ENCODE measurements around the gene GAL3ST2. TPM values are rescaled to one million over a fixed set of nuclear protein-coding genes. Genes with fewer than 3 reads are reported as not detected.

Gene GAL3ST2
- total RNA-seq, 4 donors from 2014 or later = 0.40 TPM; not detected in 3

DNA sequence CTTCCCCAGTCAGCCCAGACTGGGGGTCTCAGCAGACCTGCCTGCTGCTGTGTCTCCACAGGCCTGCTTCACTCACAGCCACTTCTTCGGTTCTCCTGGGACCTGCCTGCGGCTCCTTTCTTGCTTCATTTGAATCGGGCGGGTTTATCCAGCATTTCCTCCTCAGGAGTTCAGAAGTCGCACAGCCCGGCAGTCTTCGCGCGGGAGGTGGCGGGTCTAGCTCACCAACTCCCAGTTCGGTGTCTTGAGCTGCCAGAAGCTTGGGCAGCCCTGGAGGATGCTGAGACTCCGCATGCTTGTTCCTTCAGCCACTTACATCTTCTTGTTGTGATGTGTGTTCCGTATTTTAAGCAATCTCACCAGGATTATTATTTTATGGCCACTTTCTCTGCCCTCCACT lies 31.3 kb upstream of the GAL3ST2 start:
- whole genome bisulfite sequencing, 2 donors (ENCODE audit: low coverage in 1 of 2) = 96% methylated on average over 4 to 11 of the region's 13 CpGs
- H3K36me3 ChIP-seq = peaks cover 0 to 91% of the 10 kb centered on the region in 2 donors
- H3K4me1 ChIP-seq = peaks cover 0 to 9% (median 0%) of the 10 kb centered on the region in 3 donors
- no peaks in the 10 kb centered on the region for H3K27me3 ChIP-seq
- no peak overlapping the region for H3K4me3 ChIP-seq
- H3K9me3 ChIP-seq = peaks cover 0 to 12% (median 0%) of the 10 kb centered on the region in 3 donors
- H3K27ac ChIP-seq = no peak overlapping the region
- TF ChIP-seq CTCF (IDR thresholded peaks at IDR 0.05) (no peak), POLR2A (IDR thresholded peaks at IDR 0.05) (no peak), EP300 (IDR thresholded peaks at IDR 0.05) (no peak), POLR2AphosphoS5 (IDR thresholded peaks at IDR 0.05) (no peak)
- no peak for ATAC-seq

- WGBS, 2 donors (ENCODE audit: low coverage in 1 of 2) = 83 to 96% methylated on average over 1 to 4 of the region's 4 CpGs
- Histone ChIP-seq H3K4me1 (peaks cover 0 to 1% (median 0%) of the 10 kb centered on the region in 3 donors), H3K36me3 (peaks cover 0 to 94% of the 10 kb centered on the region in 2 donors), H3K27ac (no peak overlapping the region), H3K9me3 (peaks cover 0 to 12% (median 0%) of the 10 kb centered on the region in 3 donors), H3K4me3 (no peak overlapping the region), H3K27me3 (no peaks in the 10 kb centered on the region)
- TF ChIP-seq CTCF (IDR thresholded peaks at IDR 0.05) (no peak), POLR2A (IDR thresholded peaks at IDR 0.05) (no peak), EP300 (IDR thresholded peaks at IDR 0.05) (no peak), POLR2AphosphoS5 (IDR thresholded peaks at IDR 0.05) (no peak)
- ATAC-seq = no peak
These were observed 30.5 kb upstream of the GAL3ST2 start for GRCh38 chr2:241746084-241746483.

DNA sequence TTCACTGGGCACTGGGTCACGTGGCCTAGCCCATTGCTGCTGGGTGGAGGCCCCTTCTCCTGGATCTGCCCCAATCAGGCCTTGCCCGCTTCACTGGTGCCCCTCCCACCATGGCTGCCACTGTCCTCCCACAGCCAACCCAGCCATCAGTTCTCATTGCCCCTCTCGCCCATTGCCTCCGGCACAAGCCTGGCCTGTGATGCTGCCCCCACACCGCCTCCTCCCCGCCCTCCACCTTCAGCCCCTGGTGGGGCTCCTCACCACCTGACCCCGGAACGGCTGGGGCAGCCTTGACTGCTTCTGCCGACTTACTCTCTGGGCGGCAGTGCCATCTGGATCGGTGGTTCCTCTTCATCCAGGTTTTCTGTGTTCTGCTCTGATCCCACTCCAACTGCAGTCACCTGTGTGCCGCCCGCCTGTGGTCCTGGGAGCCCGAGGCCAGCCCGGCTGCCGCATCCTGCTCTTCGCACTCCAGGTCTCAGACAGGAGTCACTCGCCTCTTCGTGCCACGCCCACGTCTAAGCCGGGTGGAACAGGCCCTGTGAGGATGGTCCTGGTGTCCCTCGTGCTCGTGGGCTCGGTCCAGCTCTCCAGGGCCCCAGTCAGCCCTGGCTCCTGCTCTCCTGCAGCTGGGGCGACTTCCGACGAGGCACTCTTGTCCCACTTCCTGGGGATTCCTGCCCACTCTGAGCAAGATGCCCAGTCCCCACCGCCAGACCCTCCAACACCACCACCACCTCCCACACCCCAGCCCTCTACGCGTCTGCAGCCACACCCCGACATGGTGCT lies 28.0 kb upstream of the GAL3ST2 start:
- H3K9me3 ChIP-seq = peaks cover 0 to 12% (median 0%) of the 10 kb centered on the region in 3 donors
- no peak overlapping the region for H3K27ac ChIP-seq
- TF ChIP-seq POLR2A (IDR thresholded peaks at IDR 0.05) (no peak), EP300 (IDR thresholded peaks at IDR 0.05) (no peak), POLR2AphosphoS5 (IDR thresholded peaks at IDR 0.05) (no peak), CTCF (IDR thresholded peaks at IDR 0.05) (no peak)
- WGBS, 2 donors (ENCODE audit: low coverage in 1 of 2) = 91 to 96% methylated on average over 7 to 22 of the region's 32 CpGs
- H3K27me3 ChIP-seq = no peaks in the 10 kb centered on the region
- H3K4me3 ChIP-seq = no peak overlapping the region
- no peaks in the 10 kb centered on the region for H3K4me1 ChIP-seq
- no peak for ATAC-seq
- peaks cover 0 to 98% of the 10 kb centered on the region in 2 donors for H3K36me3 ChIP-seq

DNA sequence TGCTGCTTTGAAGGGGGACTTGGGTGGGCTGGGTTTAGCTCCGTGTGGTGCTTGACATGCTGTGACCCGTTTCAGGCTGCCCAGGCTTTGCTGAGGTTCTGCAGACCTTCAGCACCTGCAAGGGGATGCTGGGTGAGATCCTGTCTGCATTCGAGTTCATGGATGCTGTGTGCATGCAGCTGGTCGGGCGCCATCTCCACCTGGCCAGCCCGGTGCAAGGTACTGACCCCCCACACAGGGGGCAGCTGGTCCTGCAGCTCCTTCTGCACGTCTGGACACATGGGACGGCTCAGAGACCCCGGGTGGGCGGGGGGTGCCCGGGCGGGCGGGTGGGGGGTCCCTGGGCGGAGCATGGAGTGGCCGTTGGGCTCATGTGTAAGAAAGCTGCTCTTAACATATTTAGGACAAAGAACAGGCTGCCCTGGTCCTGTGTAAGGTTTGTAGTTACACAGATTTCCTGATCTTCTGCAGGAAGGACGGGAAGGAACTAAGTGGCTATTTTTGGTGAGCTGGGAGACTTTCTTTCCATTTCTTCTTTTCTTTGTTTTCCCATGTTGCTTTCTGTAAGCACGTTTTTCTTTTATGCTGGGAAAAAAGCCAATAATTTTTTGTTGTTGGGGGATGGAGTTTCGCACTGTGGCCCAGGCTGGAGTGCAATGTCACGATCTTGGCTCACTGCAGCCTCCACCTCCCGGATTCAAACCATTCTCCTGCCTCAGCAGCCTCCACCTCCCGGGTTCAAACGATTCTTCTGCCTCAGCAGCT lies 26.4 kb upstream of the GAL3ST2 start:
- Histone ChIP-seq H3K36me3 (peaks cover 0 to 98% of the 10 kb centered on the region in 2 donors), H3K27me3 (no peaks in the 10 kb centered on the region), H3K4me3 (no peak overlapping the region), H3K4me1 (no peaks in the 10 kb centered on the region), H3K9me3 (peaks cover 0 to 10% (median 0%) of the 10 kb centered on the region in 3 donors), H3K27ac (no peak overlapping the region)
- ATAC-seq = no peak
- 58 to 71% methylated on average over 4 to 8 of the region's 22 CpGs for WGBS, 2 donors (ENCODE audit: low coverage in 1 of 2)
- TF ChIP-seq POLR2A (IDR thresholded peaks at IDR 0.05) = no peak
- no peak for TF ChIP-seq POLR2AphosphoS5 (IDR thresholded peaks at IDR 0.05)
- no peak for TF ChIP-seq EP300 (IDR thresholded peaks at IDR 0.05)
- no peak for TF ChIP-seq CTCF (IDR thresholded peaks at IDR 0.05)

Measured in gastroesophageal sphincter (tissue), 4 donors.